Ureter (tissue), 1 donor: ENCODE measurements around the gene OR8K3. TPM values are rescaled to one million over a fixed set of nuclear protein-coding genes. Genes with fewer than 3 reads are reported as not detected.

Source experiments
- DNase-seq: peaks from one replicate; pipeline ENCODE4 v3.0.0-alpha.2; 2020; ENCODE audit warnings: low spot score
- total RNA-seq: library from RNA; stranded (reverse); gene quantifications from one replicate; pipeline ENCODE4 v1.2.4, GENCODE V29; 2023
- donor health status: DM: yes; HTN: yes; CAD: no.

The OR8K3 gene
- not detected for total RNA-seq

- no peak for DNase-seq
These were observed at the start of gene OR8K3 for GRCh38 chr11:56314844-56315243. OR8K3 (plus strand) TSS chr11:56315144; CDS start chr11:56318307, 3,163 bp downstream.

- no peak for DNase-seq
These were observed 43.9 kb upstream of the OR8K3 start for GRCh38 chr11:56271092-56271491.

GRCh38 chr11:56273854-56274253 is 41.1 kb upstream of the OR8K3 start, which contains the start of gene OR5T1:
OR5T1 (plus strand) TSS chr11:56274154; CDS start chr11:56275639, 1,485 bp downstream.
- no peak for DNase-seq

GRCh38 chr11:56292154-56292553 is 22.8 kb upstream of the OR8K3 start, which contains the start of gene OR8H1:
OR8H1 (minus strand) TSS chr11:56292254; CDS start chr11:56291062, 1,192 bp downstream.
- no peak for DNase-seq

GRCh38 chr11:56296898-56297297 is 18.0 kb upstream of the OR8K3 start:
- DNase-seq = no peak

GRCh38 chr11:56307836-56308235 is 7.1 kb upstream of the OR8K3 start:
- DNase-seq = no peak

- no peak for DNase-seq
These were observed 17.0 kb downstream of the OR8K3 start for GRCh38 chr11:56331861-56332491.

GRCh38 chr11:56333156-56333555 is 18.2 kb downstream of the OR8K3 start:
- no peak for DNase-seq

- DNase-seq = no peak
These were observed 25.3 kb downstream of the OR8K3 start for GRCh38 chr11:56340289-56340688.

GRCh38 chr11:56345739-56346138 is 30.8 kb downstream of the OR8K3 start, which contains the start of gene OR8K1:
OR8K1 (plus strand) TSS chr11:56346039; CDS start chr11:56346039, 0 bp downstream.
- DNase-seq = no peak

GRCh38 chr11:56353991-56354390 is 39.0 kb downstream of the OR8K3 start, which contains the start of gene OR8J1:
OR8J1 (plus strand) TSS chr11:56354291; CDS start chr11:56360247, 5,956 bp downstream.
- no peak for DNase-seq

Other genes with a start within 250 kb of the OR8K3 start
- not detected for gene OR8I2, start 221.8 kb upstream of the OR8K3 start, total RNA-seq
- gene OR8H2, start 211.5 kb upstream of the OR8K3 start, total RNA-seq = not detected
- gene OR8H3, start 192.8 kb upstream of the OR8K3 start, total RNA-seq = not detected
- gene OR8J3, start 174.9 kb upstream of the OR8K3 start, total RNA-seq = not detected
- not detected for gene OR8K5, start 154.8 kb upstream of the OR8K3 start, total RNA-seq
- not detected for gene OR5J2, start 138.5 kb upstream of the OR8K3 start, total RNA-seq
- gene OR5T2, start 80.9 kb upstream of the OR8K3 start, total RNA-seq = not detected
- gene OR5T3, start 62.9 kb upstream of the OR8K3 start, total RNA-seq = not detected
- not detected for gene OR5T1, start 41.0 kb upstream of the OR8K3 start, total RNA-seq
- not detected for gene OR8H1, start 22.9 kb upstream of the OR8K3 start, total RNA-seq
- gene OR8K1, start 30.9 kb downstream of the OR8K3 start, total RNA-seq = not detected
- not detected for gene OR8J1, start 39.1 kb downstream of the OR8K3 start, total RNA-seq
- gene OR8U1, start 60.5 kb downstream of the OR8K3 start, total RNA-seq = not detected
- not detected for gene OR5AL1, start 97.6 kb downstream of the OR8K3 start, total RNA-seq
- not detected for gene OR5M3, start 158.2 kb downstream of the OR8K3 start, total RNA-seq
- gene OR5M8, start 176.2 kb downstream of the OR8K3 start, total RNA-seq = not detected
- 0.89 TPM for gene OR5M11, start 228.1 kb downstream of the OR8K3 start, total RNA-seq